Measurements from ENCODE around the gene NACC2.

NACC2 gene

DNA sequence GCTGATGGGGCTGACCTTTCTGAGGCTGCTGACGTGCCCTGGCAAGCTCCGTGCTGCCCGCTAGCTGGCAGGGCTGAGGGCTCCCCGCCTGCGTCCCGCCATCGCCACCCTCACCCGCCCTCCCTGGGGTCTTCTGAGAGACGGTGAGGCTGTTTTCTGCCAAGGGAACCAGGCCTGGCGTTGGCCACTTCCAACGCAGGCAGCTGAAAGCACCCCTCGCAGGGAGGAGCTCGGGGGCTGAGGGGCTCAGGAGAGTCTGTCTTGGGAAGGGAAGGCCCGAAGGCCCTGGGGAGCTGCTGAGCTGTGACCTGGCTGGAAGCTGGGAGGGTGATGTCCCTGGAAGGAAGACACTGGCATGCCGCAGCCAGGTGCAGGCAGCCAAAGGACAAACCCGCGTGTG lies 33.3 kb upstream of the NACC2 start:
- Histone ChIP-seq H3K4me3 (ENCODE audit: low read depth in 1 of 5, low read length in 5 of 5) (no peak overlapping the region), H3K9ac (ENCODE audit: low read length in 5 of 5) (no peak overlapping the region), H3K36me3 (ENCODE audit: control insufficient read depth in 5 of 5, insufficient read depth in 5 of 5, low read length in 5 of 5) (no peaks in the 10 kb centered on the region), H3K27ac (ENCODE audit: low read depth, low read length) (no peak overlapping the region), H3K4me1 (ENCODE audit: control insufficient read depth in 5 of 5, insufficient read depth in 5 of 5, low read length in 5 of 5) (peaks cover 0 to 8% (median 5%) of the 10 kb centered on the region in 5 donors), H3K9me3 (ENCODE audit: control insufficient read depth in 5 of 5, low read length in 5 of 5) (no peaks in the 10 kb centered on the region), H3K27me3 (ENCODE audit: control insufficient read depth in 5 of 5, insufficient read depth in 4 of 5, low read length in 5 of 5) (peaks cover 38 to 73% (median 49%) of the 10 kb centered on the region in 5 donors)

DNA sequence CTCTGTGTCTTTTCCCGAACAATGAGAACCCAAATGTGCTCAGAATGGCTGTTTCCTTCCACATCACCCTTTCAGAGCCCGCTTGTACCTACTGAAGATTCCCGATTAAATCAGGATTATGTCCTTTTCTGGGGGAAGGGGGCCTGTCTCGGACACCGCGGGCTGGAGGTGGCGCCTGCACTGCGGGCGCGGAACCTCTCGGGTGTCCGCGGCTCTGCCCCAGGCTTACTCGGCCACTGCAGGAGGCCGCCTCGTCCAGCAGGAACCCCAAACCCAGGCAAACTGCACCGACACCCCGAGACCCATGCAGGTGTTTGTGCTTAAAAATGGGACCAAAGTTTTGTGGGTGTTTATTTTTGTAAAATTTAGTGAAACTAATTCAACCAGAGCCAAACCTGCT lies 32.2 kb upstream of the NACC2 start:
- no peak overlapping the region for H3K4me3 ChIP-seq (ENCODE audit: low read depth in 1 of 5, low read length in 5 of 5)
- peaks cover 33 to 68% (median 43%) of the 10 kb centered on the region in 5 donors for H3K27me3 ChIP-seq (ENCODE audit: control insufficient read depth in 5 of 5, insufficient read depth in 4 of 5, low read length in 5 of 5)
- H3K4me1 ChIP-seq (ENCODE audit: control insufficient read depth in 5 of 5, insufficient read depth in 5 of 5, low read length in 5 of 5) = peaks cover 0 to 10% (median 7%) of the 10 kb centered on the region in 5 donors
- no peaks in the 10 kb centered on the region for H3K9me3 ChIP-seq (ENCODE audit: control insufficient read depth in 5 of 5, low read length in 5 of 5)
- no peaks in the 10 kb centered on the region for H3K36me3 ChIP-seq (ENCODE audit: control insufficient read depth in 5 of 5, insufficient read depth in 5 of 5, low read length in 5 of 5)
- H3K27ac ChIP-seq (ENCODE audit: low read depth, low read length) = no peak overlapping the region
- no peak overlapping the region for H3K9ac ChIP-seq (ENCODE audit: low read length in 5 of 5)

DNA sequence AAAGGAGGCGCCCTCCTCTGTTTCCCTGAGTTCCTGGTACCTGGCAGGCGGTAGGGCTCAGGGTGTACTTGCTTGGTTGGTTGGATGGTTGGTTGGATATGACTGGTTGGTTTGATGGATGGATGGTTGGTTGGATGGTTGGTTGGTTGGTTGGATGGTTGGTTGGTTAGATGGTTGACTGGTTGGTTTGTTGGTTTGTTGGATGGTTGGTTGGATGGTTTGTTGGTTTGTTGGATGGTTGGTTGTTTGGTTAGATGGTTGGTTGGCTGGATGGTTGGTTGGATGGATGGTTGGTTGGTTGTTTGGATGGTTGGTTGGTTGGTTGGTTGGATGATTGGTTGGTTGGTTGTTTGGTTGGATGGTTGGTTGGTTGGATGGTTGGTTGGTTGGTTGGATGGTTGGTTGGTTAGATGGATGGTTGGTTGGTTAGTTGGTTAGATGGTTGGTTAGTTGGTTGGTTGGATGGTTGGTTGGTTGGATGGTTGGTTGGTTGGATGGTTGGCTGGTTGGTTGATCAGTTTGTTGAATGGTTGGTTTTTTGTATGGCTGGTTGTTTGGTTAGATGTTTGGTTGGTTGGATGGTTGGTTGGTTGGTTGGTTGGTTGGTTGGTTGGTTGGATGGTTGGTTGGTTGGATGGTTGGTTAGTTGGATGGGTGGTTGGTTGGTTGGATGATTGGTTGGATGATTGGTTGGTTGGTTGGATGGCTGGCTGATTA lies 30.0 kb upstream of the NACC2 start:
- no peaks in the 10 kb centered on the region for H3K9me3 ChIP-seq (ENCODE audit: control insufficient read depth in 5 of 5, low read length in 5 of 5)

DNA sequence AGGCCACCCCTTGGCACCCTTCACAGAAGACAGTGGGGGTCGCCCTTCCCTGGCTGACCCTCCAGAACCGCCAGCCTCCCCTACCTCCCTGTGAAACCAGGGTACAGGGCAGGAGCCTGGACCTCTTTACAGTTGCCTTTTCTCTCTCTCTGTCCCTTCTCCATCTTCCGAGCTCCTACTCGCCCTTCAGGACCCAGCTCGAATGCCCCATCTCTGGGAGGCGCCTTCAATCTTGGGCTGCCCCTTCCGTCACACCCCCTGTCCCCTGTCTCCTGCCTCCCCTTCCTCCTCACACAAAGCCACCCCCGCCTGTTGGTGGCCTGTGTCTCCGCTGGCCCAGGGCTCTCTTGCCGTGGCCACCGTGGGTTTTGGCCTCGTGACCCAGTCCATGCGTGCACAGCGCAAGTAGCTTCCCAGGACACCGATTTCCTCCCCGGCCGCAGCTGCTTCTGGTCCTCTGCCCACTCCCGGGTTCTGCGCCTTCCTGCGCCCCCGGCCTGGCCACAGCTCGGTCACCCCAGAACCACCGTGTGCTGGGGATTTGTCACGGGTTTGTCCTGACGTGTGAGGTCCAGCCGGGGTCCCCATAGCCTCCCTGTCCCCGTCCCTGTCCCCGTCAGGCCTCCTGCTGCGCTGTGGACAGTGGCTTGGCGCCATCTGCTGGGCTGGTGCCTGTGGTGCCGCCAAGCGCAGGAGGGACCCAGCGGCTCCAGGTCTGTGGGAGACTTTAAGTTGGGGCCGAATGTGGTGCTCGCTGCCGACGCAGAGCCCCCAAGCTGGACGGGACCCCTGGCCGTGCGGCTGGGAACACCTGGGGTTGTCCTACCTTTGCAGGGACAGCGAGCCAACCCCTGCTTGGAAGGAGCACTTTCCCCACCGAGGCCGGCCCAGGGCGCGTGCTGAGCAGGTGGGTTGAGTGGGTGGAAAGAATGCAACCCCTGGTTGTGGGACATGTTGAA lies 27.6 kb upstream of the NACC2 start:
- Histone ChIP-seq H3K27ac (ENCODE audit: low read depth, low read length) (no peak overlapping the region), H3K4me3 (ENCODE audit: low read depth in 1 of 5, low read length in 5 of 5) (peak overlapping the region in 4 of 5 donors; percentile 32 to 56 (median 40)), H3K27me3 (ENCODE audit: control insufficient read depth in 5 of 5, insufficient read depth in 4 of 5, low read length in 5 of 5) (peaks cover 4 to 36% (median 22%) of the 10 kb centered on the region in 5 donors), H3K9ac (ENCODE audit: low read length in 5 of 5) (peak overlapping the region in 3 of 5 donors; percentile 5 to 71 (median 38)), H3K4me1 (ENCODE audit: control insufficient read depth in 5 of 5, insufficient read depth in 5 of 5, low read length in 5 of 5) (peaks cover 0 to 23% (median 19%) of the 10 kb centered on the region in 5 donors), H3K9me3 (ENCODE audit: control insufficient read depth in 5 of 5, low read length in 5 of 5) (no peaks in the 10 kb centered on the region), H3K36me3 (ENCODE audit: control insufficient read depth in 5 of 5, insufficient read depth in 5 of 5, low read length in 5 of 5) (no peaks in the 10 kb centered on the region)

More for the DNA sequence above, 30.0 kb upstream of the NACC2 start:
- H3K27me3 ChIP-seq (ENCODE audit: control insufficient read depth in 5 of 5, insufficient read depth in 4 of 5, low read length in 5 of 5) = peaks cover 14 to 48% (median 24%) of the 10 kb centered on the region in 5 donors
- no peak overlapping the region for H3K27ac ChIP-seq (ENCODE audit: low read depth, low read length)
- no peaks in the 10 kb centered on the region for H3K36me3 ChIP-seq (ENCODE audit: control insufficient read depth in 5 of 5, insufficient read depth in 5 of 5, low read length in 5 of 5)
- H3K9ac ChIP-seq (ENCODE audit: low read length in 5 of 5) = no peak overlapping the region
- peaks cover 0 to 10% (median 7%) of the 10 kb centered on the region in 5 donors for H3K4me1 ChIP-seq (ENCODE audit: control insufficient read depth in 5 of 5, insufficient read depth in 5 of 5, low read length in 5 of 5)
- H3K4me3 ChIP-seq (ENCODE audit: low read depth in 1 of 5, low read length in 5 of 5) = no peak overlapping the region

DNA sequence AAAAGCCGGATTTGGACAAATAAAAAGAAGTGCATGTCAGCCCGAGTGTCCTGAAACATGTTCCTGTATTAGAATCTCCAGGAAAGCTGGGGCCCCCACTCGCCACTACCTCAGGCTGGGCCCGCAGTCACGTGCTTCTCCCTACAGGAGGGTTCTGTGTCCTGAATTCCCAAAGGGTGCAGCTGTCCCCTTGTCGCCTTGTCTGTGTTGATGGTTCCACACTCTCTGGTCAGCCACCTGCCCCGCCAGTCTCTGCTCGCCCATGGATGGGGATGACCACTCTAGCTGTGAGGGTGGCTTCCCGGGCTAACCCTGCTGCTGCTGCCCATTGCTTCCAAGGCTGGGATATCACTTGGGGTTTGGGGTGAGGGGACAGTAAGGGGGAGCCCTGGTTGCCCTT lies 26.7 kb upstream of the NACC2 start:
- H3K27me3 ChIP-seq (ENCODE audit: control insufficient read depth in 5 of 5, insufficient read depth in 4 of 5, low read length in 5 of 5) = peaks cover 0 to 28% (median 18%) of the 10 kb centered on the region in 5 donors
- no peaks in the 10 kb centered on the region for H3K9me3 ChIP-seq (ENCODE audit: control insufficient read depth in 5 of 5, low read length in 5 of 5)
- no peak overlapping the region for H3K27ac ChIP-seq (ENCODE audit: low read depth, low read length)
- peaks cover 0 to under 1% (median 0%) of the 10 kb centered on the region in 5 donors for H3K36me3 ChIP-seq (ENCODE audit: control insufficient read depth in 5 of 5, insufficient read depth in 5 of 5, low read length in 5 of 5)
- H3K9ac ChIP-seq (ENCODE audit: low read length in 5 of 5) = no peak overlapping the region
- H3K4me3 ChIP-seq (ENCODE audit: low read depth in 1 of 5, low read length in 5 of 5) = no peak overlapping the region
- peaks cover 2 to 32% (median 26%) of the 10 kb centered on the region in 5 donors for H3K4me1 ChIP-seq (ENCODE audit: control insufficient read depth in 5 of 5, insufficient read depth in 5 of 5, low read length in 5 of 5)

DNA sequence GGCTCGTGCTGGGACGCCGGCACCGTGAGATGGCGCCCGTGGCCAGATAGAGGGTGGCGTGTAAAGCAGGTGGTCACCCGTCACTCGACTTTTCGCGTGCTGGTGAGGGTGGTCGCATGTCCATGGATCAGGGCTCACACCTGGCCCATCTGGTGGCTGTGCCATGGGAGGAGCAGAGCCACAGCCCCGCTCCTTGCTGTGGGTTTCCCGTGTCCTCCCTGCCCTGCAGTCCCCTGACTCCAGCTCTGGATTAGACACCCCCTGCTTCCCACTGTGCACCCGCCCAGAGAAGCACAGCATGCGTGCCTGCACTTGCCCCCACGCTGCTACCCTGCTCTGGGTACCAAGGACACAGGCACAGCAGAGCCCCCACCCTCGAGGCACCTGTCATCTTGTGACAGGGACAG lies 25.4 kb upstream of the NACC2 start:
- Histone ChIP-seq H3K27me3 (ENCODE audit: control insufficient read depth in 5 of 5, insufficient read depth in 4 of 5, low read length in 5 of 5) (peaks cover 0 to 18% (median 12%) of the 10 kb centered on the region in 5 donors), H3K4me3 (ENCODE audit: low read depth in 1 of 5, low read length in 5 of 5) (no peak overlapping the region), H3K4me1 (ENCODE audit: control insufficient read depth in 5 of 5, insufficient read depth in 5 of 5, low read length in 5 of 5) (peaks cover 2 to 42% (median 26%) of the 10 kb centered on the region in 5 donors), H3K9me3 (ENCODE audit: control insufficient read depth in 5 of 5, low read length in 5 of 5) (no peaks in the 10 kb centered on the region), H3K36me3 (ENCODE audit: control insufficient read depth in 5 of 5, insufficient read depth in 5 of 5, low read length in 5 of 5) (peaks cover 0 to 14% (median 12%) of the 10 kb centered on the region in 5 donors), H3K9ac (ENCODE audit: low read length in 5 of 5) (no peak overlapping the region), H3K27ac (ENCODE audit: low read depth, low read length) (peak overlapping the region; percentile 90)

DNA sequence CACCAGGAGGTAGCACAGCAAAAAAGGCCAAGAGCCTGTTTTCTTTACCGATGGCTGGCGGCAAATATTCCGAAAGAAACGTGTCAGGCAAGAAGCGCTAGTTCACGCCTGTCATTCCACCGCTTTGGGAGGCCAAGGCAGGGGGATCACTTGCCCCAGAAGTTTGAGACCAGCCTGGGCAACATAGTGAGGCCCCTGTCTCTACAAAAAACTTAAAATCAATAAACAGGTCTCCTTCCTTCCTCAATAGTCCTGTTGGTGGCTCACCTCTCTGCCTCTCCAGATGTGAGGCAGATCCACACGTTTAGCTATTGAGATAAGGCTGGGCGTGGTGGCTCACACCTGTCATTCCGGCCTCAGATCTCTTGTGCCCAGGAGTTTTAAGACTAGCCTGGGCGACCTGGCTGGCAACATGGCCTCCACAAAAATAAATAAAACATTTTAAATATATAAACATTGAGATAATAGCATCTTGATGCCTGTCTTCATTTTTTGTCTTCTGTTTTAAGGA lies 24.8 kb upstream of the NACC2 start:
- H3K9me3 ChIP-seq (ENCODE audit: control insufficient read depth in 5 of 5, low read length in 5 of 5) = no peaks in the 10 kb centered on the region
- H3K4me3 ChIP-seq (ENCODE audit: low read depth in 1 of 5, low read length in 5 of 5) = peak overlapping the region in 4 of 5 donors; percentile 63 to 81 (median 74)
- H3K27me3 ChIP-seq (ENCODE audit: control insufficient read depth in 5 of 5, insufficient read depth in 4 of 5, low read length in 5 of 5) = peaks cover 0 to 15% (median 9%) of the 10 kb centered on the region in 5 donors
- peaks cover 2 to 44% (median 26%) of the 10 kb centered on the region in 5 donors for H3K4me1 ChIP-seq (ENCODE audit: control insufficient read depth in 5 of 5, insufficient read depth in 5 of 5, low read length in 5 of 5)
- peak overlapping the region in 4 of 5 donors; percentile 75 to 81 (median 76) for H3K9ac ChIP-seq (ENCODE audit: low read length in 5 of 5)
- H3K27ac ChIP-seq (ENCODE audit: low read depth, low read length) = peak overlapping the region; percentile 90
- H3K36me3 ChIP-seq (ENCODE audit: control insufficient read depth in 5 of 5, insufficient read depth in 5 of 5, low read length in 5 of 5) = peaks cover 0 to 19% (median 17%) of the 10 kb centered on the region in 5 donors

DNA sequence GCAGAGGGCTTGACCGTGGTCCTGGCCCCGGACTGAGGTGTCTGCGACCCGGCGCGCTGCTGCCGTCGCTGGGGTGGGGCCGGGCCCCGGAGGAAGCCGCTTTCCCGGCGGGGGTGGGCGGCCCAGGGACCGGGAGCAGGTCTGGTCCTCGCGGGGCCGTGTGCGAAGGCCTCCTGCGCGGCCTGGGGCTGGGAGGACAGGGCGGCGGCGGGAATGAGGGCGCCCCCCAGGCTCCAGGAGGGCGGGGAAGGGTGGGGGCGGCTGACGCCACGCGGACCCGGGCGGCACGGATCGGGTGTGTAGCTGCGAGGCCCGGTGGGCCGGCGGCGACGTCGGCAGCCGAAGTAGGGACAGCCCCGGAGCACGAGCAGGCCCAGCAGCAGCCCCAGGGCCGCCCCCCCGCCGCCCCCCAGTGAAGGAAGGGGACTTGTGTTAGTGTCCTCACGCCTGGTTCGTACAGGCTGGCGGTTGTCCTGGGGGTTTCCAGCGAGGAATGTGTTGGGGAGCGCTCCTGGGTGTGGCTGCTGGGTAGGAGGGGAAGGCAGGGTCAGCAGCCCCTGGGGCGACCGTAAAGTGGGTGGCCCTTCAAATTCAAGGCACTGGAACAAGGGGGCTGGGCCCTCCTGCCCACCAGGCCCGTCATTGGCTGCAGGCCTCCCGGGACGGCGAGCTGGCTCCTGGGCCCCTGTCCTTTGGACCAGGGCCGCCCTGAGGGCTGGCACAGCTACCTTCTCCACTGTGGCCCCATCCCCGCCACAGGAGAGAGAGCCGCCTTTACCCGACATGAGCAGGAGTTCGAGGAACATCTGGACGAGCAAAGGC lies 24.2 kb upstream of the NACC2 start:
- Histone ChIP-seq H3K9me3 (ENCODE audit: control insufficient read depth in 5 of 5, low read length in 5 of 5) (no peaks in the 10 kb centered on the region), H3K36me3 (ENCODE audit: control insufficient read depth in 5 of 5, insufficient read depth in 5 of 5, low read length in 5 of 5) (peaks cover 0 to 22% (median 18%) of the 10 kb centered on the region in 5 donors), H3K9ac (ENCODE audit: low read length in 5 of 5) (peak overlapping the region in 4 of 5 donors; percentile 75 to 81 (median 76)), H3K4me1 (ENCODE audit: control insufficient read depth in 5 of 5, insufficient read depth in 5 of 5, low read length in 5 of 5) (peaks cover 2 to 44% (median 26%) of the 10 kb centered on the region in 5 donors), H3K27me3 (ENCODE audit: control insufficient read depth in 5 of 5, insufficient read depth in 4 of 5, low read length in 5 of 5) (peaks cover 0 to 9% (median 3%) of the 10 kb centered on the region in 5 donors), H3K4me3 (ENCODE audit: low read depth in 1 of 5, low read length in 5 of 5) (peak overlapping the region in 4 of 5 donors; percentile 63 to 81 (median 74)), H3K27ac (ENCODE audit: low read depth, low read length) (peak overlapping the region; percentile 90)

Data from subcutaneous abdominal adipose tissue (tissue), 5 donors.